Uterus (tissue), 4 donors: Measurements from ENCODE around the gene IL1RAPL2. TPM values are rescaled to one million over a fixed set of nuclear protein-coding genes. Genes with fewer than 3 reads are reported as not detected.

Experiments
- DNase-seq, 2 donors: peaks; one replicate each; pipeline ENCODE4 v3.0.0-alpha.2; 2019 to 2020
- H3K27ac ChIP-seq, 2 donors: fragments of 200-600 bp; sonication (generic); 1 replicate in 1 of 2; 2 replicates in 1 of 2; pipeline ENCODE4 v1.5.1; 2016 to 2018
- H3K27me3 ChIP-seq, 2 donors: fragments of 200-600 bp; sonication (generic); one replicate each; pipeline ENCODE4 v1.5.1; 2018 to 2019; ENCODE audit warnings: control low read depth in 1 of 2
- H3K36me3 ChIP-seq, 2 donors: fragments of 200-600 bp; sonication (generic); one replicate each; pipeline ENCODE4 v1.5.1; 2019; ENCODE audit warnings: control low read depth in 1 of 2
- H3K4me1 ChIP-seq, 2 donors: fragments of 200-600 bp; sonication (generic); one replicate each; pipeline ENCODE4 v1.5.1; 2018 to 2019; ENCODE audit warnings: control low read depth in 1 of 2
- H3K4me3 ChIP-seq, 2 donors: fragments of 200-600 bp; sonication (generic); 1 replicate in 1 of 2; 2 replicates in 1 of 2; pipeline ENCODE4 v1.5.1; 2018 to 2019; ENCODE audit warnings: mild to moderate bottlenecking in 1 of 2
- H3K9me3 ChIP-seq, 2 donors: fragments of 200-600 bp; sonication (generic); one replicate each; pipeline ENCODE4 v1.5.1; 2019; ENCODE audit warnings: control low read depth in 1 of 2
- CTCF ChIP-seq, 4 experiments: fragments of 200-600 bp in 2 of 4; fragments of 450-650 bp in 2 of 4; sonication (generic) in 2 of 4; IDR thresholded peaks; one replicate each; pipeline ENCODE4 v1.5.1; 2016 to 2019; ENCODE audit warnings: antibody characterized with exemption in 4 of 4, mild to moderate bottlenecking in 2 of 4, moderate library complexity in 1 of 4
- POLR2A ChIP-seq, 2 donors: fragments of 450-650 bp; IDR thresholded peaks; one replicate each; pipeline ENCODE4 v1.6.1; 2016; ENCODE audit warnings: antibody characterized with exemption in 2 of 2, mild to moderate bottlenecking in 1 of 2, moderate library complexity in 1 of 2
- intact Hi-C: fragments of 100-400 bp; cut with DNase I; formaldehyde crosslinking; loops from one replicate; pipeline ENCODE4 v1.15.1; 2023; ENCODE audit warnings: low total_unique reads
- total RNA-seq, 4 donors: library from RNA; depleted of rRNA in 3 of 4; stranded (reverse); fragments of >200 nt in 3 of 4; gene quantifications; one replicate each; pipeline versions ENCODE4 v1.1.0 to v1.2.4, GENCODE V29; 2014 to 2023
- donor health status: DM: yes; HTN: yes; CAD: no.

The IL1RAPL2 gene
- total RNA-seq, 4 donors from 2014 or later, result 2.1 TPM; not detected in 3

GRCh38 chrX:104712515-104712914 lies 146.5 kb downstream of the IL1RAPL2 start:
- H3K4me3 ChIP-seq, result no peak overlapping the region
- H3K4me1 ChIP-seq, result no peaks in the 10 kb centered on the region
- no peak for TF ChIP-seq POLR2A (IDR thresholded peaks at IDR 0.05)
- TF ChIP-seq CTCF (IDR thresholded peaks at IDR 0.05), result no peak
- no peak for DNase-seq
- H3K27ac ChIP-seq, result no peak overlapping the region
- H3K9me3 ChIP-seq, result no peaks in the 10 kb centered on the region
- peaks cover 0 to 7% of the 10 kb centered on the region in 2 donors for H3K27me3 ChIP-seq
- H3K36me3 ChIP-seq, result no peaks in the 10 kb centered on the region
- intact Hi-C loops, result no loop called here

- no peaks in the 10 kb centered on the region for H3K4me1 ChIP-seq
- H3K4me3 ChIP-seq, result no peak overlapping the region
- H3K36me3 ChIP-seq, result no peaks in the 10 kb centered on the region
- DNase-seq, result no peak
- H3K27me3 ChIP-seq, result no peaks in the 10 kb centered on the region
- intact Hi-C loops, result no loop called here
- TF ChIP-seq POLR2A (IDR thresholded peaks at IDR 0.05), result no peak
- TF ChIP-seq CTCF (IDR thresholded peaks at IDR 0.05), result no peak
- H3K27ac ChIP-seq, result no peak overlapping the region
- H3K9me3 ChIP-seq, result no peaks in the 10 kb centered on the region
These were observed 155.9 kb downstream of the IL1RAPL2 start for GRCh38 chrX:104721854-104722253.

- Histone ChIP-seq H3K4me1 (no peaks in the 10 kb centered on the region), H3K36me3 (no peaks in the 10 kb centered on the region), H3K4me3 (no peak overlapping the region), H3K27me3 (no peaks in the 10 kb centered on the region), H3K9me3 (no peaks in the 10 kb centered on the region), H3K27ac (no peak overlapping the region)
- TF ChIP-seq CTCF (IDR thresholded peaks at IDR 0.05) (no peak), POLR2A (IDR thresholded peaks at IDR 0.05) (no peak)
- no peak for DNase-seq
- intact Hi-C loops, result no loop called here
These were observed 162.5 kb downstream of the IL1RAPL2 start for GRCh38 chrX:104728456-104728855.

- TF ChIP-seq CTCF (IDR thresholded peaks at IDR 0.05) (no peak), POLR2A (IDR thresholded peaks at IDR 0.05) (no peak)
- no peaks in the 10 kb centered on the region for H3K9me3 ChIP-seq
These were observed 176.4 kb downstream of the IL1RAPL2 start for GRCh38 chrX:104742355-104742754.

GRCh38 chrX:104745152-104745551 lies 179.2 kb downstream of the IL1RAPL2 start:
- TF ChIP-seq CTCF (IDR thresholded peaks at IDR 0.05) (no peak), POLR2A (IDR thresholded peaks at IDR 0.05) (no peak)
- no peak for DNase-seq
- H3K9me3 ChIP-seq, result no peaks in the 10 kb centered on the region
- H3K4me3 ChIP-seq, result no peak overlapping the region
- intact Hi-C loops, result no loop called here
- H3K27me3 ChIP-seq, result no peaks in the 10 kb centered on the region
- no peak overlapping the region for H3K27ac ChIP-seq
- no peaks in the 10 kb centered on the region for H3K36me3 ChIP-seq
- no peaks in the 10 kb centered on the region for H3K4me1 ChIP-seq

More at GRCh38 chrX:104742355-104742754, 176.4 kb downstream of the IL1RAPL2 start:
- H3K27me3 ChIP-seq, result no peaks in the 10 kb centered on the region
- intact Hi-C loops, result no loop called here
- DNase-seq, result no peak
- no peaks in the 10 kb centered on the region for H3K36me3 ChIP-seq
- H3K4me1 ChIP-seq, result no peaks in the 10 kb centered on the region
- H3K27ac ChIP-seq, result no peak overlapping the region
- H3K4me3 ChIP-seq, result no peak overlapping the region
